DND-41 (cell line): ENCODE results near the gene RNU11.

Experiments
- CTCF ChIP-seq: IDR thresholded peaks from 2 replicates; pipeline ENCODE4 v1.5.1; 2012; ENCODE audit warnings: borderline replicate concordance, low read length, moderate library complexity, mild to moderate bottlenecking; ENCODE audit not compliant: poor library complexity, severe bottlenecking; ENCODE audit errors: extremely low read depth
- EZH2 ChIP-seq: IDR thresholded peaks from 3 replicates; pipeline ENCODE4 v1.6.1; 2012; ENCODE audit warnings: borderline replicate concordance, low read depth, mild to moderate bottlenecking, moderate library complexity, low read length, inconsistent platforms; ENCODE audit not compliant: severe bottlenecking

GRCh38 chr1:28668191-28668955 is 20.0 kb downstream of the RNU11 start, which contains the start of gene GMEB1:
- no peak for TF ChIP-seq CTCF
- TF ChIP-seq EZH2, result no peak
